ENCODE data around the gene LSM12.
"Not testable (repeated sequence)": the region's sequence is repeated elsewhere in the genome, so short reads cannot be mapped to it uniquely, and the experiment has no call there.

The LSM12 gene

GRCh38 chr17:44006598-44007345 lies 59.7 kb downstream of the LSM12 start:
- peak; percentile 98 to 99 for DNase-seq

- DNase-seq: no peak
Observed at GRCh38 chr17:44006272-44006597, 60.2 kb downstream of the LSM12 start.

GRCh38 chr17:44005527-44006271 lies 60.8 kb downstream of the LSM12 start:
- DNase-seq: no peak

- DNase-seq: no peak
Observed at GRCh38 chr17:44004761-44005526, 61.5 kb downstream of the LSM12 start.

GRCh38 chr17:44004077-44004760 lies 62.3 kb downstream of the LSM12 start, which contains the start of gene NAGS:
TSS of gene NAGS (plus strand) at chr17:44004622. CDS start at chr17:44004664, 42 bp downstream.
- DNase-seq: no peak

GRCh38 chr17:44002141-44002848 lies 64.2 kb downstream of the LSM12 start:
- no peak for DNase-seq

GRCh38 chr17:44001461-44001920 lies 65.0 kb downstream of the LSM12 start:
- no peak for DNase-seq

- DNase-seq: no peak
Observed at GRCh38 chr17:44000871-44001460, 65.5 kb downstream of the LSM12 start.

GRCh38 chr17:44000141-44000860 lies 66.2 kb downstream of the LSM12 start:
- DNase-seq: no peak

- DNase-seq: no peak
Observed at GRCh38 chr17:43999024-43999423, 67.4 kb downstream of the LSM12 start.

- DNase-seq: peak; percentile 43 to 50
Observed at GRCh38 chr17:43998552-43998951, 67.9 kb downstream of the LSM12 start.

GRCh38 chr17:43997180-43997579 lies 69.3 kb downstream of the LSM12 start:
- not testable (repeated sequence) for DNase-seq

GRCh38 chr17:43995150-43995471 lies 71.4 kb downstream of the LSM12 start:
- DNase-seq: no peak

- DNase-seq: peak; percentile 52 to 82
Observed at GRCh38 chr17:43994272-43995149, 72.0 kb downstream of the LSM12 start.

- DNase-seq: no peak
Observed at GRCh38 chr17:43992641-43993040, 73.8 kb downstream of the LSM12 start.

GRCh38 chr17:43988301-43988700 lies 78.2 kb downstream of the LSM12 start:
- DNase-seq: no peak

- DNase-seq: no peak
Observed at GRCh38 chr17:43987131-43988021, 79.1 kb downstream of the LSM12 start.

- no peak for DNase-seq
Observed at GRCh38 chr17:43986225-43986981, 80.1 kb downstream of the LSM12 start.

Data from inflammatory macrophage treated with lipopolysaccharide for 1 hour (primary cell).